NCI-H460 (cell line): ENCODE data around the gene ROGDI. TPM values are rescaled to one million over a fixed set of nuclear protein-coding genes. Genes with fewer than 3 reads are reported as not detected.

Source experiments
- small RNA-seq, 2 experiments: library from RNA; depleted of rRNA; stranded (forward); fragments of <200 nt; gene quantifications; one replicate each; pipeline ENCODE3, GENCODE V24; 2014
- total RNA-seq: library from RNA; depleted of rRNA; stranded (reverse); fragments of >200 nt; shearing (Covaris generic); gene quantifications from 2 replicates; pipeline ENCODE4 v1.2.3, GENCODE V29; 2014; rRNA removed

Gene ROGDI
- total RNA-seq, 1 experiment from 2014 or later = 5.3 TPM

Small RNAs within 50 kb of the gene (small RNA-seq; reads per million reads assigned to genes)
- gene RF00017 = 0 reads per million in 2 experiments

Other genes starting within 250 kb of the ROGDI start
- not detected in 2 replicates for gene C16orf96, start 246.3 kb downstream of the ROGDI start, total RNA-seq
- gene UBALD1, start 187.7 kb downstream of the ROGDI start, total RNA-seq = 10.7 and 11.5 TPM in 2 replicates
- gene MGRN1, start 177.8 kb downstream of the ROGDI start, total RNA-seq = 13.6 and 15.3 TPM in 2 replicates
- gene NUDT16L1, start 109.1 kb downstream of the ROGDI start, total RNA-seq = 5.5 and 7.8 TPM in 2 replicates
- 8.2 and 13.8 TPM in 2 replicates for gene ANKS3, start 68.4 kb downstream of the ROGDI start, total RNA-seq
- gene DNAAF8, start 68.1 kb downstream of the ROGDI start, total RNA-seq = 0.15 and 0.26 TPM in 2 replicates
- gene ZNF500, start 35.5 kb downstream of the ROGDI start, total RNA-seq = 6.2 and 7.0 TPM in 2 replicates
- gene SEPTIN12, start 14.3 kb downstream of the ROGDI start, total RNA-seq = not detected in 2 replicates
- gene SMIM22, start 7.3 kb downstream of the ROGDI start, total RNA-seq = not detected in 2 replicates
- 21.8 and 31.1 TPM in 2 replicates for gene GLYR1, start 44.7 kb upstream of the ROGDI start, total RNA-seq
- gene UBN1, start 44.8 kb upstream of the ROGDI start, total RNA-seq = 25.2 and 27.1 TPM in 2 replicates
- gene PPL, start 134.5 kb upstream of the ROGDI start, total RNA-seq = 2.5 and 3.5 TPM in 2 replicates
- 0.02 and 0.12 TPM in 2 replicates for gene SEC14L5, start 155.7 kb upstream of the ROGDI start, total RNA-seq
- gene NAGPA, start 231.3 kb upstream of the ROGDI start, total RNA-seq = 15.2 and 18.9 TPM in 2 replicates